SU-DHL-6 (cell line): ENCODE results near the gene KIF5C.

Source experiments
- EZH2phosphoT487 ChIP-seq: fragments of 200-600 bp; sonication (generic), shearing (Covaris generic); conservative IDR thresholded peaks from 2 replicates; pipeline ENCODE4 v1.6.1; 2018; ENCODE audit warnings: mild to moderate bottlenecking, antibody characterized with exemption, low read length, moderate library complexity, mixed read lengths
- TF ChIP-seq, protein P1 (sequence below): fragments of 200-600 bp; sonication (generic); IDR thresholded peaks from one replicate; pipeline ENCODE4 v1.5.1; 2017; ENCODE audit warnings: antibody characterized with exemption, mild to moderate bottlenecking, low read length, moderate library complexity; ENCODE audit not compliant: insufficient read depth, poor library complexity, severe bottlenecking

DNA sequence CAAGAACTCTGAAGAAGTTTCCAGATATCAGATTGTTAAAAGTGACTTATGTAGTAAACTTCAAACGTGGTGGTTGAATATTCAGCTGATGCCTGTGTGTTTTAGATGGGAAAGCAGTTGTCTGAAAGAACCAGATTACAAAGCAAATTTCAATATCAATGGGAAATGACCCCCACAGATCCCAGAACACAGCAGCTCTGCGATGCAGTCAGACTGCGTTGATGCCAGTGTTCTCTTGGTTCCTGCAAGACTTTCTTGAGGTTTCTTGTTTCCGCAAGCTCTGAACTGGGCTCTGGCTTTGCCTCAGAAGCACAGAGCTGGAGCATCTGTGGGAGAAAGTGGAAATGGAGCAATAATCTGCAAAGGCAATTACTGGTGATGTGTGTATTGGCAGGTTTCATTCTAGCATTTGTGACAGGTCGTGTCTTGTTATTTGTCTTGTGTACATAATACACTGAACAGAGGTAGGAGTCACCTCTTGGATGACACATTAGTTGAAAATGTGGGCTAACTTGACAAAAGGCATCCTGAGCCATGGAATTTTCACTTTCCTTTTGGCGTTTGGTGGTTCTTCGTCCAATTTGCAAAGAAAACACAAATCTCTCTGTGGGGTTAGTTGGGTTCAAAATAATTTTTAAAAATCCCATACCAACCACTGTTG is 152.7 kb downstream of the KIF5C start:
- TF ChIP-seq, protein P1, sequence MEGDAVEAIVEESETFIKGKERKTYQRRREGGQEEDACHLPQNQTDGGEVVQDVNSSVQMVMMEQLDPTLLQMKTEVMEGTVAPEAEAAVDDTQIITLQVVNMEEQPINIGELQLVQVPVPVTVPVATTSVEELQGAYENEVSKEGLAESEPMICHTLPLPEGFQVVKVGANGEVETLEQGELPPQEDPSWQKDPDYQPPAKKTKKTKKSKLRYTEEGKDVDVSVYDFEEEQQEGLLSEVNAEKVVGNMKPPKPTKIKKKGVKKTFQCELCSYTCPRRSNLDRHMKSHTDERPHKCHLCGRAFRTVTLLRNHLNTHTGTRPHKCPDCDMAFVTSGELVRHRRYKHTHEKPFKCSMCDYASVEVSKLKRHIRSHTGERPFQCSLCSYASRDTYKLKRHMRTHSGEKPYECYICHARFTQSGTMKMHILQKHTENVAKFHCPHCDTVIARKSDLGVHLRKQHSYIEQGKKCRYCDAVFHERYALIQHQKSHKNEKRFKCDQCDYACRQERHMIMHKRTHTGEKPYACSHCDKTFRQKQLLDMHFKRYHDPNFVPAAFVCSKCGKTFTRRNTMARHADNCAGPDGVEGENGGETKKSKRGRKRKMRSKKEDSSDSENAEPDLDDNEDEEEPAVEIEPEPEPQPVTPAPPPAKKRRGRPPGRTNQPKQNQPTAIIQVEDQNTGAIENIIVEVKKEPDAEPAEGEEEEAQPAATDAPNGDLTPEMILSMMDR, result no peak
- TF ChIP-seq EZH2phosphoT487, result no peak
